Thyroid gland (tissue), 4 donors: ENCODE data around the gene HSPA1A.
"Not testable (repeated sequence)": the region's sequence is repeated elsewhere in the genome, so short reads cannot be mapped to it uniquely, and the experiment has no call there.

Experiments used
- POLR2A ChIP-seq, 2 donors: fragments of 450-650 bp; IDR thresholded peaks; one replicate each; pipeline ENCODE4 v1.6.1; 2017; ENCODE audit warnings: antibody characterized with exemption in 2 of 2, mild to moderate bottlenecking in 2 of 2, moderate library complexity in 1 of 2
- TF ChIP-seq, protein P1 (sequence below), 6 experiments: fragments of 200-600 bp in 3 of 6; fragments of 450-650 bp in 3 of 6; sonication (generic) in 3 of 6; IDR thresholded peaks; one replicate each; pipeline ENCODE4 v1.5.1; 2016 to 2019; ENCODE audit warnings: antibody characterized with exemption in 6 of 6, mild to moderate bottlenecking in 2 of 6, inconsistent platforms in 1 of 6, moderate library complexity in 1 of 6

DNA sequence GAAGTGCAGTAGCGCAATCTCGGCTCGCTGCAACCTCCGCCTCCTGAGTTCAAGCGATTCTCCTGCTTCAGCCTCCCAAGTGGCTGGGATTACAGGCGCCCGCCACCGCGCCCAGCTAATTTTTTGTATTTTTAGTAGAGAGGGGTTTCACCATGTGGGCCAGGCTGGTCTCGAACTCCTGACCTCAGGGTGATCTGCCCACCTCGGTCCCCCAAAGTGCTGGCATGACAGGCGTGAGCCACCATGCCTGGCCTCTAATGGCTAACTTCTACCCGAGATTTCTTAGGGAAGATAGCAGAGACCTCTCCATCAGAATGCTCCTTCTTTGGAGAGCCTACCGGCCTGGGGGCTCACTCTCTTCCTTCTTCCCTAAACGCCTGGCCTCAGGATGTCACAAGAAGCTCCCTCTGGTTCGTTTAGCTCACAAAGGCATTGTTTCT, 48.8 kb downstream of the HSPA1A start:
- TF ChIP-seq, protein P1, sequence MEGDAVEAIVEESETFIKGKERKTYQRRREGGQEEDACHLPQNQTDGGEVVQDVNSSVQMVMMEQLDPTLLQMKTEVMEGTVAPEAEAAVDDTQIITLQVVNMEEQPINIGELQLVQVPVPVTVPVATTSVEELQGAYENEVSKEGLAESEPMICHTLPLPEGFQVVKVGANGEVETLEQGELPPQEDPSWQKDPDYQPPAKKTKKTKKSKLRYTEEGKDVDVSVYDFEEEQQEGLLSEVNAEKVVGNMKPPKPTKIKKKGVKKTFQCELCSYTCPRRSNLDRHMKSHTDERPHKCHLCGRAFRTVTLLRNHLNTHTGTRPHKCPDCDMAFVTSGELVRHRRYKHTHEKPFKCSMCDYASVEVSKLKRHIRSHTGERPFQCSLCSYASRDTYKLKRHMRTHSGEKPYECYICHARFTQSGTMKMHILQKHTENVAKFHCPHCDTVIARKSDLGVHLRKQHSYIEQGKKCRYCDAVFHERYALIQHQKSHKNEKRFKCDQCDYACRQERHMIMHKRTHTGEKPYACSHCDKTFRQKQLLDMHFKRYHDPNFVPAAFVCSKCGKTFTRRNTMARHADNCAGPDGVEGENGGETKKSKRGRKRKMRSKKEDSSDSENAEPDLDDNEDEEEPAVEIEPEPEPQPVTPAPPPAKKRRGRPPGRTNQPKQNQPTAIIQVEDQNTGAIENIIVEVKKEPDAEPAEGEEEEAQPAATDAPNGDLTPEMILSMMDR (IDR thresholded peaks at IDR 0.05), result not testable (repeated sequence)
- TF ChIP-seq POLR2A (IDR thresholded peaks at IDR 0.05), result not testable (repeated sequence)
